ENCODE measurements around the gene SEPTIN1.

DNA sequence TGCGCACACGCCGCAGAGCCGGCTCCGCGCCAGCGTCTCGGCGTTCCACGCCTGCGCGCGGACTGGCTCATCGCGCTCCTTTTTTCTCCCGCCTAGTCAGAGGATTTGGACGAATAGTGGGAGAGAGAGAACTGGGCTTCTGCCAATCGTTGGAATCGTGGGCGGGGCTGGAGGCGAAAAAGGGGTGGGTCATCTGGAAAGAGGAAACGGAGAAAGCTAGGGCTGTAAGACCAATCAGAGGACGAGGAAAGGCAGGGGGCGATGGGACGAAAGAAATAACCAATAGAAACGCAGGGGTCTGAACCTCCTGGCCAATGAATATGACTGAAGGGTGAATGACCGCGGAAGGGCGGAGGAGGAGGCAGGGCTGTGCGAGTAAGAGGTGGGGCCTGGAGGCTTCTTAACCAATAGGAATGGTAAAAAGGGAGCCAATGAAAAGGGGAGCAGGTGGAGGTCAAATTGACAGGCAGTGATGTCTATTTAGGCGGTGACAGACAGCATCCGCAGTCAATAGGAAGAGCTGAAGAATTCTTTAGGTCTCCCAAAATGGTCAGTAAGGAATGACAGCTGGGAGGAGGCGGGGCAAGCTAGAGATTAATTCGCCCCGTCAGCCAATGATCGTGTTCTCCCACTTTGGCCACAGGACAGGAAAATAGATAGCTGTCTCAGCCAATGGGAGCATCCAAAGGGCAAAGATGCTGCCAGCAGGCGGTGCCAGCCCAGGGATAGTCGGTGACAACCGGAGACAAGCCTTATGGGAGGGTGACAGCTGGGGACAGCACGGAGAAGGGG, 11.7 kb downstream of the SEPTIN1 start, which contains the start of gene TBC1D10B:
- TF ChIP-seq, protein P1, sequence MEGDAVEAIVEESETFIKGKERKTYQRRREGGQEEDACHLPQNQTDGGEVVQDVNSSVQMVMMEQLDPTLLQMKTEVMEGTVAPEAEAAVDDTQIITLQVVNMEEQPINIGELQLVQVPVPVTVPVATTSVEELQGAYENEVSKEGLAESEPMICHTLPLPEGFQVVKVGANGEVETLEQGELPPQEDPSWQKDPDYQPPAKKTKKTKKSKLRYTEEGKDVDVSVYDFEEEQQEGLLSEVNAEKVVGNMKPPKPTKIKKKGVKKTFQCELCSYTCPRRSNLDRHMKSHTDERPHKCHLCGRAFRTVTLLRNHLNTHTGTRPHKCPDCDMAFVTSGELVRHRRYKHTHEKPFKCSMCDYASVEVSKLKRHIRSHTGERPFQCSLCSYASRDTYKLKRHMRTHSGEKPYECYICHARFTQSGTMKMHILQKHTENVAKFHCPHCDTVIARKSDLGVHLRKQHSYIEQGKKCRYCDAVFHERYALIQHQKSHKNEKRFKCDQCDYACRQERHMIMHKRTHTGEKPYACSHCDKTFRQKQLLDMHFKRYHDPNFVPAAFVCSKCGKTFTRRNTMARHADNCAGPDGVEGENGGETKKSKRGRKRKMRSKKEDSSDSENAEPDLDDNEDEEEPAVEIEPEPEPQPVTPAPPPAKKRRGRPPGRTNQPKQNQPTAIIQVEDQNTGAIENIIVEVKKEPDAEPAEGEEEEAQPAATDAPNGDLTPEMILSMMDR (conservative IDR thresholded peaks at IDR 0.05; ENCODE audit: low read length), result peak; percentile 56
- TF ChIP-seq EZH2phosphoT487 (IDR thresholded peaks at IDR 0.05; ENCODE audit: borderline replicate concordance, low read depth, low read length), result no peak

All from OCI-LY7 (cell line).